Chondrocyte (in vitro differentiated cells): ENCODE measurements around the gene SORL1. TPM values are rescaled to one million over a fixed set of nuclear protein-coding genes. Genes with fewer than 3 reads are reported as not detected.

Experiments used
- DNase-seq: peaks from one replicate; pipeline ENCODE4 v3.0.0; 2021; ENCODE audit warnings: mixed read lengths, low spot score
- H3K27ac Mint-ChIP-seq: one replicate; pipeline ENCODE4 v1.8.0; 2021; ENCODE audit warnings: mild to moderate bottlenecking, moderate library complexity, mixed read lengths; ENCODE audit not compliant: unreplicated experiment
- H3K27me3 Mint-ChIP-seq: 2 replicates; pipeline ENCODE4 v1.8.0; 2021; ENCODE audit warnings: low read depth, mixed read lengths
- H3K36me3 Mint-ChIP-seq: 2 replicates; pipeline ENCODE4 v1.8.0; 2021; ENCODE audit warnings: low read depth, mixed read lengths
- H3K4me1 Mint-ChIP-seq: 2 replicates; pipeline ENCODE4 v1.8.0; 2021; ENCODE audit warnings: low read depth, mild to moderate bottlenecking, mixed read lengths
- H3K4me3 Mint-ChIP-seq: one replicate; pipeline ENCODE4 v1.8.0; 2021; ENCODE audit warnings: mild to moderate bottlenecking, moderate library complexity, mixed read lengths; ENCODE audit not compliant: unreplicated experiment
- H3K9me3 Mint-ChIP-seq: 2 replicates; pipeline ENCODE4 v1.8.0; 2021; ENCODE audit warnings: low read depth, mixed read lengths
- CTCF ChIP-seq: fragments of 200-600 bp; sonication (generic); IDR thresholded peaks from 2 replicates; pipeline ENCODE4 v1.5.0; 2021; ENCODE audit warnings: antibody characterized with exemption, mild to moderate bottlenecking, moderate library complexity
- total RNA-seq: library from RNA; stranded (reverse); gene quantifications from 3 replicates; pipeline ENCODE4 v1.2.1, GENCODE V29; 2021

Gene SORL1
- total RNA-seq, 1 donor from 2014 or later, result 0.87 TPM

GRCh38 chr11:121512468-121513465, 60.7 kb downstream of the SORL1 start:
- H3K4me3 Mint-ChIP-seq, result no peak overlapping the region
- H3K4me1 Mint-ChIP-seq, result peaks cover 8% of the 10 kb centered on the region
- H3K27me3 Mint-ChIP-seq, result peaks cover 3% of the 10 kb centered on the region
- no peaks in the 10 kb centered on the region for H3K9me3 Mint-ChIP-seq
- no peak for DNase-seq
- TF ChIP-seq CTCF, result no peak
- H3K27ac Mint-ChIP-seq, result no peak overlapping the region
- H3K36me3 Mint-ChIP-seq, result no peaks in the 10 kb centered on the region

GRCh38 chr11:121513807-121514206, 61.7 kb downstream of the SORL1 start:
- no peak overlapping the region for H3K27ac Mint-ChIP-seq
- no peak for DNase-seq

GRCh38 chr11:121514432-121515334, 62.6 kb downstream of the SORL1 start:
- no peak overlapping the region for H3K27ac Mint-ChIP-seq
- H3K4me1 Mint-ChIP-seq, result peaks cover 8% of the 10 kb centered on the region

More at GRCh38 chr11:121513807-121514206, 61.7 kb downstream of the SORL1 start:
- TF ChIP-seq CTCF, result no peak
- Mint-ChIP-seq H3K9me3 (no peaks in the 10 kb centered on the region), H3K36me3 (no peaks in the 10 kb centered on the region), H3K27me3 (peaks cover 8% of the 10 kb centered on the region), H3K4me3 (no peak overlapping the region), H3K4me1 (peaks cover 8% of the 10 kb centered on the region)

GRCh38 chr11:121515335-121515671, 63.2 kb downstream of the SORL1 start:
- no peak overlapping the region for H3K4me3 Mint-ChIP-seq
- no peaks in the 10 kb centered on the region for H3K9me3 Mint-ChIP-seq
- DNase-seq, result no peak
- H3K27ac Mint-ChIP-seq, result no peak overlapping the region
- no peak for TF ChIP-seq CTCF
- H3K36me3 Mint-ChIP-seq, result no peaks in the 10 kb centered on the region
- H3K4me1 Mint-ChIP-seq, result peaks cover 12% of the 10 kb centered on the region
- H3K27me3 Mint-ChIP-seq, result peaks cover 8% of the 10 kb centered on the region

More at GRCh38 chr11:121514432-121515334, 62.6 kb downstream of the SORL1 start:
- no peaks in the 10 kb centered on the region for H3K36me3 Mint-ChIP-seq
- H3K9me3 Mint-ChIP-seq, result no peaks in the 10 kb centered on the region
- peaks cover 8% of the 10 kb centered on the region for H3K27me3 Mint-ChIP-seq
- H3K4me3 Mint-ChIP-seq, result no peak overlapping the region
- no peak for DNase-seq
- TF ChIP-seq CTCF, result no peak

- H3K27ac Mint-ChIP-seq, result no peak overlapping the region
- peaks cover 8% of the 10 kb centered on the region for H3K27me3 Mint-ChIP-seq
- H3K9me3 Mint-ChIP-seq, result no peaks in the 10 kb centered on the region
- H3K4me1 Mint-ChIP-seq, result peaks cover 19% of the 10 kb centered on the region
- peaks cover 2% of the 10 kb centered on the region for H3K36me3 Mint-ChIP-seq
- no peak overlapping the region for H3K4me3 Mint-ChIP-seq
- DNase-seq, result no peak
- TF ChIP-seq CTCF, result no peak
Measured at GRCh38 chr11:121517996-121518395, 65.9 kb downstream of the SORL1 start.
